C4-2B (cell line): ENCODE measurements around the gene CHP1.

Experiments
- ZFX ChIP-seq: fragments of 450-650 bp; IDR thresholded peaks from 2 replicates; pipeline ENCODE4 v1.6.1; 2017
- TF ChIP-seq, protein P1 (sequence below): fragments of 450-650 bp; conservative IDR thresholded peaks from 2 replicates; pipeline ENCODE4 v1.5.1; 2017; ENCODE audit warnings: mild to moderate bottlenecking

DNA sequence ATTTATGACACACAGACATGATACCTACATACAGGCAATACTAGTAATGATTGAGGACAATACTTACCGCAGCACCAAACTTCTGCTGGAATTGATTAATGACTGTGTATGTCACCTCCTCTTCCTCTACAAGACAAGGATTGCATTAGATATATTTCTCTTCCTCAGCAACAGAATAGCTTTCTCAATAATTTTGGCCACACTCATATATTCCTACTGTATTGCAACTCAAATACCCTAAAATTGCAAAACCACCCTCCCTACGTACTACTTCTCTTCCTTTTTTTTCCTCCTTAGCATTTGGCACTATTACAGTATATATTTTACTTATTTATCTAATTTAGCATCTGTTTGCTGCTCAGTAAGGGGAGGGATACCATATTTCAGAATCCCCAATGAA lies 15.4 kb upstream of the CHP1 start:
- TF ChIP-seq, protein P1, sequence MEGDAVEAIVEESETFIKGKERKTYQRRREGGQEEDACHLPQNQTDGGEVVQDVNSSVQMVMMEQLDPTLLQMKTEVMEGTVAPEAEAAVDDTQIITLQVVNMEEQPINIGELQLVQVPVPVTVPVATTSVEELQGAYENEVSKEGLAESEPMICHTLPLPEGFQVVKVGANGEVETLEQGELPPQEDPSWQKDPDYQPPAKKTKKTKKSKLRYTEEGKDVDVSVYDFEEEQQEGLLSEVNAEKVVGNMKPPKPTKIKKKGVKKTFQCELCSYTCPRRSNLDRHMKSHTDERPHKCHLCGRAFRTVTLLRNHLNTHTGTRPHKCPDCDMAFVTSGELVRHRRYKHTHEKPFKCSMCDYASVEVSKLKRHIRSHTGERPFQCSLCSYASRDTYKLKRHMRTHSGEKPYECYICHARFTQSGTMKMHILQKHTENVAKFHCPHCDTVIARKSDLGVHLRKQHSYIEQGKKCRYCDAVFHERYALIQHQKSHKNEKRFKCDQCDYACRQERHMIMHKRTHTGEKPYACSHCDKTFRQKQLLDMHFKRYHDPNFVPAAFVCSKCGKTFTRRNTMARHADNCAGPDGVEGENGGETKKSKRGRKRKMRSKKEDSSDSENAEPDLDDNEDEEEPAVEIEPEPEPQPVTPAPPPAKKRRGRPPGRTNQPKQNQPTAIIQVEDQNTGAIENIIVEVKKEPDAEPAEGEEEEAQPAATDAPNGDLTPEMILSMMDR = no peak
- TF ChIP-seq ZFX = no peak
